GM12878 (cell line): ENCODE data around the gene PTPRD. TPM values are rescaled to one million over a fixed set of nuclear protein-coding genes. Genes with fewer than 3 reads are reported as not detected.

Experiments used
- ATAC-seq: fragments of 200-7000 bp; cut with Tn5 transposase; 3 replicates; pipeline ENCODE4 v1.9.1; 2020; ENCODE audit warnings: mild to moderate bottlenecking, moderate library complexity
- BruUV-seq: library from RNA; stranded (reverse); fragments of 400-500 nt; replicated peaks from 2 replicates; lab custom pipeline; 2021; lab: Mats Ljungman, UMichigan
- CTCF ChIA-PET: fragments of 300-600 bp; sonication (Branson Sonifier 250); formaldehyde crosslinking; extraction: SDS; loops from one replicate; lab custom pipeline; 2021; ENCODE audit warnings: inconsistent platforms; lab: Yijun Ruan, JAX
- POLR2A ChIA-PET: fragments of 350-600 bp; formaldehyde crosslinking; extraction: SDS; loops from one replicate; lab custom pipeline; 2021; ENCODE audit warnings: inconsistent platforms; lab: Charles Lee
- RAD21 ChIA-PET: fragments of 300-600 bp; sonication (Branson Sonifier 250); formaldehyde crosslinking; loops from one replicate; lab custom pipeline; 2023; ENCODE audit warnings: antibody characterized with exemption; ENCODE audit not compliant: unreplicated experiment; lab: Charles Lee
- SMC1A ChIA-PET: fragments of 300-600 bp; sonication (Branson Sonifier 250); formaldehyde crosslinking; loops from one replicate; lab custom pipeline; 2023; ENCODE audit not compliant: unreplicated experiment, uncharacterized antibody; lab: Charles Lee
- DNase-seq: peaks from one replicate; pipeline ENCODE4 v3.0.0-alpha.2; 2011; ENCODE audit warnings: low read depth, low spot score
- FAIRE-seq: peaks from 3 replicates; lab custom pipeline; 2011; peaks lifted over from hg19 to GRCh38; lab: Jason Lieb, UNC
- H2AFZ ChIP-seq: 2 replicates; pipeline ENCODE4 v1.6.0; 2011; ENCODE audit warnings: low read depth, low read length, control low read depth; ENCODE audit not compliant: control insufficient read depth
- H3K27ac ChIP-seq: 2 replicates; pipeline ENCODE4 v1.5.1; 2011; ENCODE audit warnings: control low read depth; ENCODE audit not compliant: control insufficient read depth, insufficient read depth
- H3K27me3 ChIP-seq, 2 experiments: replicated peaks in 1 of 2; 2 replicates each; pipeline versions ENCODE4 v1.6.0 to v1.6.1; 2011; ENCODE audit warnings: low read length in 1 of 2; ENCODE audit not compliant: control insufficient read depth in 2 of 2, insufficient read depth in 2 of 2
- H3K36me3 ChIP-seq, 2 experiments: 2 replicates each; pipeline ENCODE4 v1.5.1; 2011; ENCODE audit warnings: low read length in 1 of 2; ENCODE audit not compliant: control insufficient read depth in 2 of 2, insufficient read depth in 2 of 2
- H3K4me1 ChIP-seq: 2 replicates; pipeline ENCODE4 v1.6.1; 2011; ENCODE audit warnings: mild to moderate bottlenecking, low read length, moderate library complexity, mixed read lengths; ENCODE audit not compliant: control insufficient read depth, insufficient read depth
- H3K4me2 ChIP-seq: 2 replicates; pipeline ENCODE4 v1.6.0; 2011; ENCODE audit warnings: control low read depth; ENCODE audit not compliant: control insufficient read depth, insufficient read depth
- H3K4me3 ChIP-seq: fragments of 200-600 bp; sonication (generic); 2 replicates; pipeline ENCODE4 v1.5.1; 2016
- H3K79me2 ChIP-seq: 2 replicates; pipeline ENCODE4 v1.6.0; 2011; ENCODE audit warnings: low read length; ENCODE audit not compliant: control insufficient read depth, insufficient read depth
- H3K9ac ChIP-seq: 2 replicates; pipeline ENCODE4 v1.8.0; 2011; ENCODE audit warnings: low read length, control low read depth, mixed read lengths; ENCODE audit not compliant: control insufficient read depth, insufficient read depth
- H3K9me3 ChIP-seq: replicated peaks from 3 replicates; pipeline ENCODE4 v1.5.1; 2011; ENCODE audit warnings: mild to moderate bottlenecking, low read length; ENCODE audit not compliant: control insufficient read depth, insufficient read depth
- H4K20me1 ChIP-seq: 2 replicates; pipeline ENCODE4 v1.6.0; 2011; ENCODE audit not compliant: control insufficient read depth, insufficient read depth
- BHLHE40 ChIP-seq, 2 experiments: fragments of 450-650 bp in 1 of 2; IDR thresholded peaks; 2 replicates each; pipeline ENCODE4 v1.6.1; 2011 to 2017; ENCODE audit warnings: low read depth in 2 of 2, borderline replicate concordance in 1 of 2, improper control_type of control experiment in 1 of 2, low read length in 1 of 2, mild to moderate bottlenecking in 1 of 2
- BRCA1 ChIP-seq: IDR thresholded peaks from 2 replicates; pipeline ENCODE4 v1.6.1; 2011; ENCODE audit warnings: low read depth, low read length, improper control_type of control experiment
- DPF2 ChIP-seq: fragments of 450-650 bp; IDR thresholded peaks from 2 replicates; pipeline ENCODE4 v1.6.1; 2017; ENCODE audit warnings: mild to moderate bottlenecking
- EED ChIP-seq: sonication (generic); IDR thresholded peaks from 2 replicates; pipeline ENCODE4 v1.6.1; 2016; ENCODE audit warnings: antibody characterized with exemption, low read depth
- FOXM1 ChIP-seq: IDR thresholded peaks from 2 replicates; pipeline ENCODE4 v1.6.1; 2012; ENCODE audit warnings: low read depth, mild to moderate bottlenecking, inconsistent platforms, low read length, moderate library complexity
- MEF2B ChIP-seq: fragments of 450-650 bp; IDR thresholded peaks from 2 replicates; pipeline ENCODE4 v1.6.1; 2018; ENCODE audit warnings: mild to moderate bottlenecking, moderate library complexity; ENCODE audit not compliant: partially characterized antibody, poor library complexity, severe bottlenecking
- NR2C2 ChIP-seq: IDR thresholded peaks from 2 replicates; pipeline ENCODE4 v1.6.1; 2011; ENCODE audit warnings: borderline replicate concordance, low read depth; ENCODE audit not compliant: control insufficient read depth, insufficient read length
- PAX8 ChIP-seq: fragments of 450-650 bp; IDR thresholded peaks from 2 replicates; pipeline ENCODE4 v1.6.1; 2017; ENCODE audit warnings: mild to moderate bottlenecking, moderate library complexity
- POLR2A ChIP-seq: IDR thresholded peaks from 2 replicates; pipeline ENCODE4 v1.6.1; 2011; ENCODE audit warnings: low read depth, mild to moderate bottlenecking, low read length
- RUNX3 ChIP-seq: IDR thresholded peaks from 2 replicates; pipeline ENCODE4 v1.6.1; 2012; ENCODE audit warnings: low read length, inconsistent platforms
- SPI1 ChIP-seq: IDR thresholded peaks from 2 replicates; pipeline ENCODE4 v1.6.1; 2011; ENCODE audit warnings: low read depth, mild to moderate bottlenecking, low read length, moderate library complexity, borderline replicate concordance; ENCODE audit not compliant: insufficient read depth
- SREBF2 ChIP-seq: IDR thresholded peaks from 2 replicates; pipeline ENCODE4 v1.6.1; 2012; ENCODE audit warnings: mild to moderate bottlenecking, low read length
- STAT1 ChIP-seq: fragments of 450-650 bp; conservative IDR thresholded peaks from 2 replicates; pipeline ENCODE4 v1.6.1; 2014; ENCODE audit warnings: antibody characterized with exemption, mild to moderate bottlenecking
- ZNF274 ChIP-seq: IDR thresholded peaks from one replicate; pipeline ENCODE4 v1.8.0; 2011; ENCODE audit not compliant: insufficient read length, insufficient read depth
- WGBS: methylation state at CpG from one replicate; pipeline ENCODE4 v1.1.6; 2016; ENCODE audit warnings: low lambda C conversion rate; ENCODE audit not compliant: insufficient replicate concordance, insufficient coverage; ENCODE audit errors: missing lambda C conversion rate; 5-methylcytosine and 5-hydroxymethylcytosine counted together
- in situ Hi-C: fragments of 300-500 bp; cut with MboI; formaldehyde crosslinking; loops from 9 replicates; pipeline ENCODE4 v1.14.3; 2018; ENCODE audit warnings: mixed read lengths
- intact Hi-C: fragments of 100-400 bp; cut with micrococcal nuclease; formaldehyde crosslinking; loops from one replicate; pipeline ENCODE4 v1.14.2; 2022; ENCODE audit not compliant: unreplicated experiment
- polyA plus RNA-seq, 11 experiments: library from polyadenylated mRNA; depleted of rRNA in 4 of 11; unstranded in 6 of 11; stranded (reverse) in 5 of 11; fragments of >200 nt; fragmentation: Nextera tagmentation in 4 of 11; fragmentation: Illumina TruSeq in 1 of 11; extraction: Ambion mirVana in 4 of 11; extraction: Trizol in 1 of 11; gene quantifications; 1 replicate in 1 of 11; 2 replicates in 10 of 11; pipeline versions ENCODE4 v1.2.1 to v1.2.3, GENCODE V29; 2011 to 2016; ENCODE audit warnings: inconsistent platforms in 2 of 11, missing spikeins in 2 of 11, low read depth in 1 of 11
- total RNA-seq, 4 experiments: library from RNA; depleted of rRNA in 3 of 4; stranded (reverse); fragments of >200 nt in 3 of 4; fragmentation: Illumina TruSeq in 1 of 4; extraction: Trizol in 1 of 4; gene quantifications; 2 replicates each; pipeline versions ENCODE4 v1.2.1 to v1.2.3, GENCODE V29; 2013 to 2021
- TF ChIP-seq, protein P1 (sequence below): IDR thresholded peaks from 2 replicates; pipeline ENCODE4 v1.6.1; 2011; ENCODE audit warnings: mild to moderate bottlenecking, low read depth, low read length, moderate library complexity; ENCODE audit not compliant: insufficient replicate concordance
- TF ChIP-seq, protein P2 (sequence below): IDR thresholded peaks from 2 replicates; pipeline ENCODE4 v1.6.1; 2012; ENCODE audit warnings: improper control_type of control experiment, low read depth, low read length; ENCODE audit not compliant: insufficient replicate concordance

The PTPRD gene
- total and polyA plus RNA-seq, 10 of the 15 experiments (the other 5 are each of a cell fraction or from before 2014, with no cell fraction given): under 0.01 to 0.05 (median 0.01) TPM; not detected in 7

DNA sequence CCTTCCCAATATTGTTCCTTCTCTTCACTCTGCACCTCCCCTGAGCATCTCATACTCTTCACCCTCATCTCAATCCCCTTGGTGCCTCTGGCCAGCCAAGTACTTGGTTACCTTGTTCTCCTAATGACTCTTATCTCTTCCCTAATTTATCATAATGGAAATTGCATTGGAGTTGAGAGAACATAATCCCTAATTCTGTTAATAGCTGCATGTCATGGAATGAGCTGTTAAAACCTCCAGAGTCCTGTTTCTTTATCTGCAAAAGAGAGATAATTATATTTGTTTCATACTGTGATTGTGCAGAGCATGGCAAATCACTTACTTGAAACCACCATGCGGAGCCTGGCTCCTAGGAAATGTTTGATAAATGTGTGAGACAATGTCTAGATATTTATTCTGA, 1738.3 kb downstream of the PTPRD start:
- WGBS: 23% methylated on average over 1 of the region's 1 CpG
- H3K27ac ChIP-seq: no peak overlapping the region
- no peak overlapping the region for H3K9ac ChIP-seq
- no peak for FAIRE-seq
- no peaks in the 10 kb centered on the region for H3K36me3 ChIP-seq
- ChIA-PET SMC1A (no interaction called here), POLR2A (no interaction called here), RAD21 (no interaction called here), CTCF (interaction anchor here (1.2 kb wide), 1 partner anchor 11 kb away, joined by 4 read pairs; no protein-coding TSS in a partner anchor)
- H3K4me3 ChIP-seq: no peak overlapping the region
- in situ Hi-C loops: loop anchor here (25.0 kb wide), 1 partner anchor 1687 kb away; no protein-coding TSS in a partner anchor
- intact Hi-C loops: no loop called here
- BruUV-seq: no TSS peak
- no peaks in the 10 kb centered on the region for H3K9me3 ChIP-seq
- no peak overlapping the region for H3K4me2 ChIP-seq
- H4K20me1 ChIP-seq: no peaks in the 10 kb centered on the region
- ATAC-seq: no peak
- DNase-seq: no peak
- no peaks in the 10 kb centered on the region for H3K4me1 ChIP-seq
- TF ChIP-seq BRCA1 (no peak), STAT1 (no peak), NR2C2 (no peak), ZNF274 (no peak), RUNX3 (no peak), FOXM1 (no peak), SPI1 (no peak), POLR2A (no peak), EED (no peak), MEF2B (no peak), DPF2 (no peak), BHLHE40 (IDR thresholded peaks at IDR 0.05; ENCODE audit: borderline replicate concordance in 1 of 2, low read depth in 2 of 2, low read length in 1 of 2) (no peak), SREBF2 (no peak), PAX8 (no peak)
- TF ChIP-seq, protein P1, sequence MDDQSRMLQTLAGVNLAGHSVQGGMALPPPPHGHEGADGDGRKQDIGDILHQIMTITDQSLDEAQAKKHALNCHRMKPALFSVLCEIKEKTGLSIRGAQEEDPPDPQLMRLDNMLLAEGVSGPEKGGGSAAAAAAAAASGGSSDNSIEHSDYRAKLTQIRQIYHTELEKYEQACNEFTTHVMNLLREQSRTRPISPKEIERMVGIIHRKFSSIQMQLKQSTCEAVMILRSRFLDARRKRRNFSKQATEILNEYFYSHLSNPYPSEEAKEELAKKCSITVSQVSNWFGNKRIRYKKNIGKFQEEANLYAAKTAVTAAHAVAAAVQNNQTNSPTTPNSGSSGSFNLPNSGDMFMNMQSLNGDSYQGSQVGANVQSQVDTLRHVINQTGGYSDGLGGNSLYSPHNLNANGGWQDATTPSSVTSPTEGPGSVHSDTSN: no peak
- TF ChIP-seq, protein P2, sequence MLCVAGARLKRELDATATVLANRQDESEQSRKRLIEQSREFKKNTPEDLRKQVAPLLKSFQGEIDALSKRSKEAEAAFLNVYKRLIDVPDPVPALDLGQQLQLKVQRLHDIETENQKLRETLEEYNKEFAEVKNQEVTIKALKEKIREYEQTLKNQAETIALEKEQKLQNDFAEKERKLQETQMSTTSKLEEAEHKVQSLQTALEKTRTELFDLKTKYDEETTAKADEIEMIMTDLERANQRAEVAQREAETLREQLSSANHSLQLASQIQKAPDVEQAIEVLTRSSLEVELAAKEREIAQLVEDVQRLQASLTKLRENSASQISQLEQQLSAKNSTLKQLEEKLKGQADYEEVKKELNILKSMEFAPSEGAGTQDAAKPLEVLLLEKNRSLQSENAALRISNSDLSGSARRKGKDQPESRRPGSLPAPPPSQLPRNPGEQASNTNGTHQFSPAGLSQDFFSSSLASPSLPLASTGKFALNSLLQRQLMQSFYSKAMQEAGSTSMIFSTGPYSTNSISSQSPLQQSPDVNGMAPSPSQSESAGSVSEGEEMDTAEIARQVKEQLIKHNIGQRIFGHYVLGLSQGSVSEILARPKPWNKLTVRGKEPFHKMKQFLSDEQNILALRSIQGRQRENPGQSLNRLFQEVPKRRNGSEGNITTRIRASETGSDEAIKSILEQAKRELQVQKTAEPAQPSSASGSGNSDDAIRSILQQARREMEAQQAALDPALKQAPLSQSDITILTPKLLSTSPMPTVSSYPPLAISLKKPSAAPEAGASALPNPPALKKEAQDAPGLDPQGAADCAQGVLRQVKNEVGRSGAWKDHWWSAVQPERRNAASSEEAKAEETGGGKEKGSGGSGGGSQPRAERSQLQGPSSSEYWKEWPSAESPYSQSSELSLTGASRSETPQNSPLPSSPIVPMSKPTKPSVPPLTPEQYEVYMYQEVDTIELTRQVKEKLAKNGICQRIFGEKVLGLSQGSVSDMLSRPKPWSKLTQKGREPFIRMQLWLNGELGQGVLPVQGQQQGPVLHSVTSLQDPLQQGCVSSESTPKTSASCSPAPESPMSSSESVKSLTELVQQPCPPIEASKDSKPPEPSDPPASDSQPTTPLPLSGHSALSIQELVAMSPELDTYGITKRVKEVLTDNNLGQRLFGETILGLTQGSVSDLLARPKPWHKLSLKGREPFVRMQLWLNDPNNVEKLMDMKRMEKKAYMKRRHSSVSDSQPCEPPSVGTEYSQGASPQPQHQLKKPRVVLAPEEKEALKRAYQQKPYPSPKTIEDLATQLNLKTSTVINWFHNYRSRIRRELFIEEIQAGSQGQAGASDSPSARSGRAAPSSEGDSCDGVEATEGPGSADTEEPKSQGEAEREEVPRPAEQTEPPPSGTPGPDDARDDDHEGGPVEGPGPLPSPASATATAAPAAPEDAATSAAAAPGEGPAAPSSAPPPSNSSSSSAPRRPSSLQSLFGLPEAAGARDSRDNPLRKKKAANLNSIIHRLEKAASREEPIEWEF: no peak
- H2AFZ ChIP-seq: no peak overlapping the region
- H3K27me3 ChIP-seq: no peaks in the 10 kb centered on the region
- H3K79me2 ChIP-seq: no peaks in the 10 kb centered on the region
